Measurements from ENCODE around the gene AKAP13.

DNA sequence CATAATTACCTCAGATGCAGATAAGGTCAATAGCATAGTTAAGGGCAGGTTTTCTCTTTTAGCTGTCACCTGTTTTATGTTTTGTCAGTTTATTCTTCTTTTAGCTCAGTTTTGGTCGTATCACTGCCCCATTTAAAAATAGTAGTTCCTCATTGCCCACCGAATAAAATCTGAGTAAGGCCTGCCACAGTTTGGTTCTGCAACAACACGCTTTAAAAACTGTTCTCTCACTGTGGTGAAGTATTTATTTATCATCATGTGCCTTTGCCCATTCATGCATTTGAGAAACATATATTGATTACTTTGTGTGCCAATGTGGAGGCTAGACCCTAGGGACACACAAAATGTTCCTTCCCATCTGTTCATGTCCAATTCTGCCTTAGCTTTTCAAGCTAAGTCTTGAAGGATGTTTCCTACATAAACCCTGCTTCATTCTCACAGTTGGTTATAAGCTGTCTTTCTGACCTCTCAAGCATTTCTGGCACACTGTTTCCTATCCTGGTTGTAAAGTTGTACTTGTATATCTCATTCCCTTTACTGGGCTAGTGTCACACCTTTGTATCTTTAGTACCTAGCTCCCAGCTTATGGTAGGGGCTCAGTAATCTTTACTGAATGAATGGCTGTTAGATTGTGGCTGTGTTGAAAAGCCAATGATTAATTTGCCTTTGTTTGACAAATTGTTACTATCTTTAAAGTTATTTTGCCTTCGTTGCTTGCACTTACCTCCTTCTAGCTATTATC lies 23.9 kb downstream of the AKAP13 start:
- TF ChIP-seq CTCF (IDR thresholded peaks at IDR 0.05) (no peak), EP300 (IDR thresholded peaks at IDR 0.05) (no peak), POLR2A (IDR thresholded peaks at IDR 0.05) (no peak), POLR2AphosphoS5 (IDR thresholded peaks at IDR 0.05) (no peak)
